D341Med (cell line): ENCODE results near the gene DBF4B.
A peak's percentile ranks its signal among the peaks of the same experiment; 100 is the strongest.
"Not testable (repeated sequence)": the region's sequence is repeated elsewhere in the genome, so short reads cannot be mapped to it uniquely, and the experiment has no call there.

Source experiments
- DNase-seq: peaks from one replicate; pipeline ENCODE4 v3.0.0; 2012; ENCODE audit warnings: low spot score

The DBF4B gene, protein sequence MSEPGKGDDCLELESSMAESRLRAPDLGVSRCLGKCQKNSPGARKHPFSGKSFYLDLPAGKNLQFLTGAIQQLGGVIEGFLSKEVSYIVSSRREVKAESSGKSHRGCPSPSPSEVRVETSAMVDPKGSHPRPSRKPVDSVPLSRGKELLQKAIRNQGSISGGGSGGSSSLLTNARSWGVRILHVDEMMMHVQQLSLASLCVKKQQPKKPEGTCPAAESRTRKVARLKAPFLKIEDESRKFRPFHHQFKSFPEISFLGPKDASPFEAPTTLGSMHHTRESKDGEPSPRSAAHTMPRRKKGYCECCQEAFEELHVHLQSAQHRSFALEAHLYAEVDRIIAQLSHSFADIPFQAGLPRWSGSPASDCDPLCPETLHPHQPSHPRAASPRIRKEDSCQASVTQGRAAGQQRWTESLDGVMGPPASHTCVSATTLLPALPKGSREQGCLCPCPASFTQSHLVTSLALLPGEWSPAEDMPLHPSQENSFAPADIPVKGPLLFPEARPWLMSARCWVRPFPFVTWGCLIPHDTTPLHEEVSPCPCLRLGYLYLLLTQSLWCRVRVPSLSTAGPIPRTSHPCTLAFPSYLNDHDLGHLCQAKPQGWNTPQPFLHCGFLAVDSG

GRCh38 chr17:44708401-44709263, at the start of gene DBF4B:
TSS of gene DBF4B (plus strand) at chr17:44708665. CDS start at chr17:44708821, 156 bp downstream.
- peak; percentile 92 for DNase-seq

DNA sequence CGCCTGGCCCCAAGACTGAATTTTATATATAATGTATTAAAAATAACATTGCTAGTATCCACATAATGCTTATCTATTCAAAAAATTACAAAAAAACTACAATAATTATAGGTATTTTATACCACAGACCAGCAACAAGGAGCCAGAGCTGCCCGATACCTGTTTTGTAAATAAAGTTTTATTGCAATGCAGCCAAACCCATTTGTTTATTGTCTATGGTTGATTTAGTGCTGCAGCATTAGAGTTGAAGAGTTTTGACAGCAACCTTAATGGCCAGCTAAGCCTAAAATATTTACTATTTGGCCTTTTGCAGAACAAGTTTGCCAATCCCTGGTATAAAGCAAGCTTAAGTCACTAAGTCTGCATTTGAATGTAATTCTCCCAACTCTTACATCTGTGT, 46.6 kb upstream of the DBF4B start:
- no peak for DNase-seq

- no peak for DNase-seq
These were observed 45.4 kb upstream of the DBF4B start for GRCh38 chr17:44663095-44663494.

DNA sequence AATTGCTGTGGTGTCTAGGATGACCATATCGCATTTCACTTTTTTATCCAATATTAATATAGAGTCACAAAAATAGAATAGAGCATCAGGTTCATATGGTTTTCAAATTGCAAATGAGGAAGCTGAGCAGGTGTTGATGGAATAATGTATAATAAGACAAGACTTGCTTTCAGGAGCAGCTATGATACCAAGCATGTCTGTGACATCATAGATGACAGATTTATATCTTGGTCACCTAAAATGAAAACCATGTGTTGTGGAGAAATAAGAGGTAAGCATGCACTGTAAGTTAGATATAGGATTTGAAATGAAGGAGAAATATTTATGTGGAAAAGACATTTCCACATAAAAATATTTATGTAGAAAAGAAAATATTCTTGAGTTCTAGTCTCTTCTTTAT, 43.6 kb upstream of the DBF4B start:
- DNase-seq: no peak

DNA sequence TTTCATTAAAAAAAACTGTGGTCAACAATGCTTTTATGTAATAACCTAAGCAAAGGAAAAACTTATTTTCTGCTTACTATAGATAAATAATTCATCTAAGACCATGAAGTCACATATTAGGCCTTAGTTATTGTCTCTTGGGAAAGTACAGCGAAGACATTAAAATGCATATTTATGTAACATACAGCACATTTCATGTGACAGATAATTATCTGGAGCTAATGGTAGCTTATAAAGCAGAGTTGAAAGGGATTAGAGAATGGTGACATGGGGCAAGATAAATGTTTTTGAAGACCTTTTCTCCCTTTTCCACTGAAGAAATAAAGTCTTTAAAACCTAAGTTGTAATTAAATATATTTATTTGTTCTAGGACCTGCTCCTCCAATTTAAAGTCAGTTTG, 42.5 kb upstream of the DBF4B start:
- no peak for DNase-seq

DNA sequence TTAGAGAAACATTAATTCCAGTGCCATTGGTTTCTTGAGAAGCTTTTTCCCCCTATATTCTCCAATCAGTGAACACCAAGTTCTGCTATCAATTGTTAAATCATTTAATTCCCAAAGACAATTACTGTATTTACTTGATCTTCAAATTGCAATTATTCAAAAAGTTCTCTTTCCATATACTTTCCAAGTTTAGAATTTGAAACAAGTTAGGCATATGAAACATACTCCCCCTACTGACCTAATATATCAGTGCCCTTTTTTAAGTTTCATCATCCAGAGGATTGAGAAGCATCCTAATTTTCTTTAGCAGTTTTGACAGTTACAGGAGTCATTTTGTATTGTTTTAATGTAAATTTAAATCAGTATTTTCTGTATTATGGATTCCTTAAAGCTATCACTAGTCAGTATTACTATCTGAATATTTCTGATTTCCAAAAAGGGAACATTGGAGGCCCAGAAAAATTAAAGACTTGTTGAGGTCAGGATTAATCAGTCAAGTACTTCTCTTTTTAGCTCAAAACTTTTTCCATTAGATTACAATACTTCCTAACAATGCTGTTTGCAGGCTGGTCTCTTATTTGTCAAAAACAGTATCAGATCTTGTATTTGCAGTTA, 35.9 kb upstream of the DBF4B start:
- no peak for DNase-seq

DNA sequence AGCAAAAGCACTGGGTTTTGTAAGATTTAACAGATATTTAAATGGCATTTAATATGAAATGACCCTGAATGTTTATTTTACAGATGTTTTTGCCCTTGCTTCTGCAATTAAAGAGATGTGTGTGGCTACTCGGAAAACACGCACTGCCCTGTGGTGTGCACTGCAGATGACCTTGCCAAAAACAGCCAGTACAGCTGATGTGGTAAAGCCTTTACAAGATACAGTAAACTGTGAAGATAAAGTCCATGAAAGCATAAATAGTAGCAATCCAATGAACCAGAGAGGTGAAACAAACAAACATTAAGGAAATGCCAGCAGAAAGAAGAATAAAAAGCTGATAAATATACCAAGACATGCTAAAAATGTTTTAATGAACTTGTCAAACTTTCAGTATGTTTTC, 34.6 kb upstream of the DBF4B start:
- DNase-seq: no peak

GRCh38 chr17:44677136-44677535, 31.3 kb upstream of the DBF4B start:
- DNase-seq: no peak

GRCh38 chr17:44683303-44683702, 25.2 kb upstream of the DBF4B start:
- not testable (repeated sequence) for DNase-seq

- DNase-seq: no peak
These were observed 20.7 kb upstream of the DBF4B start for GRCh38 chr17:44687756-44688155.

DNA sequence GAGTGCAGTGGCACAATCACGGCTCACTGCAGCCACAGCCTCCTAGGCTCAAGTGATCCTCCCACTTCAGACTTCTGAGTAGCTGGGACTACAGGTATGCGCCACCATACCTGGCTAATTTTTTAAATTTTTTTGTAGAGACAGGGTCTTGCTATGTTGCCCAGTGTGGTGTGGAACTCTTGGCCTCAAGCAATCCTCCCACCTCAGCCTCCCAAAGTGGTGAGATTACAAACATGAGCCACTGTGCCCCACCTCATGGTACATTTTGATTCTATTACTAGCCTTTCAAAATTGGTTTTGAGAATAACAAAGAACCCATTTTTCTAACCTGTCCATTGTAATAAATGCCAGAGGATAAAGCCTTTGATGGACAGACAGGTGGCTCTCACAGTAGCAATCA, 20.3 kb upstream of the DBF4B start:
- DNase-seq: no peak

DNA sequence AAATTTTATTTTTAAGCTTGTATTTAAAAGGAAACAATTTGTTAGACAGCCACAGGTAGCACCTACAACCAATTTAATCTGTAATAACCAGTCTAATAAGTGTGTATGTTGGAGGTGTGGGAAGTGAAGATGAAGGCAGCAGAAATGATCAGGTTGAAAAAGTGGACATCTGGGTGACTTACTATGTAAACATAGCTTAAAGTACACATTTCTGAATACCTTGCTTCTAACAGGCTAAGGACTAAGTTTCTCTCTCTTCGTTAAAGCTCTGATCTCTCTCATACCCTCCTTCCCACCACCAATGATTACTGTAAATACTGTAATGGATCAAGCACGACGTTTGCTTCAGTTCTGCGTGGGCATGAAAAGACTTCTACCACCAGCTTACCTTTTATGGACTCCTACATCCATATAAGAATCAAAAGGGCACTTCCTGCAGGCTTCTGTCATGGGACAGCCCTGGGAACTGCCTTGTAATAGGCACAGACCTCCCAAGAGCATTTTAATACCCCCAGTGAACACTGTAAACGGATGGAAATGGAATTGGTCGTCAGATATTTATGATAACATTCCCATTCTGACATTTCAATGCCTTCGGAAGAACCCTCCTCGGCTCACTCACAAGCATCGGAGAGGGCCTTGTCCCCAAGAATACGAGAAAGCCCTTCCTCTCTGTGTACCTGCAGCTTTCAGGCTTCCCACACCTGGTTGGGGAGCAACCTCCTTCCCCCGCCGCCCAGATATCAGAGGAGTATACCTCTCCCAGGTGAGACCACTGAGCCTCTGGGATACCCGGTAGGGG, 19.6 kb upstream of the DBF4B start:
- no peak for DNase-seq

GRCh38 chr17:44689477-44690217, 18.8 kb upstream of the DBF4B start, which contains the start of gene CCDC43:
TSS of gene CCDC43 (minus strand) at chr17:44689776. CDS start at chr17:44689753, 23 bp downstream.
- DNase-seq: peak; percentile 99

DNA sequence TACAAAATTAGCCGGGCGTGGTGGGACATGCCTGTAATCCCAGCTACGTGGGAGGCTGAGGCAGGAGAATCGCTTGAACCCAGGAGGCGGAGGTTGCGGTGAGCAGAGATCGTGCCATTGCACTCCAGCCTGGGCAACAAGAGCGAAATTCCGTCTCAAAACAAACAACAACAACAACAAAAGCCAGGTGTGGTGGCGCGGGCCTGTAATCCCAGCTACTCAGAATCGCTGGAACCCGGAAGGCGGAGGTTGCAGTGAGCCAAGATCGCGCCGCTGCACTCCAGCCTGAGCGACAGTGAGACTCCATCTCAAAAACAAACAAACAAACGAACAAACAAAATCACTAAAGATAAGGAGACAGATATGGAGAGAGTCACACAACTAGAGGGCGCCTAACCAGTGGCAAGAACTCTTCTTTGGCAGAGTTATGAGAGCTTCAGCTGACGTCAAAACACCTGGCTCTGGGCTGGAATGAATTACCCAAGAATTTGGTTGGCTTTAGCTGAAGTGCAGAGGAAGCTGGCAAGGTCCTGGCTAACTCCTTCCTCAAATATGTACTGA, 17.6 kb upstream of the DBF4B start:
- not testable (repeated sequence) for DNase-seq

DNA sequence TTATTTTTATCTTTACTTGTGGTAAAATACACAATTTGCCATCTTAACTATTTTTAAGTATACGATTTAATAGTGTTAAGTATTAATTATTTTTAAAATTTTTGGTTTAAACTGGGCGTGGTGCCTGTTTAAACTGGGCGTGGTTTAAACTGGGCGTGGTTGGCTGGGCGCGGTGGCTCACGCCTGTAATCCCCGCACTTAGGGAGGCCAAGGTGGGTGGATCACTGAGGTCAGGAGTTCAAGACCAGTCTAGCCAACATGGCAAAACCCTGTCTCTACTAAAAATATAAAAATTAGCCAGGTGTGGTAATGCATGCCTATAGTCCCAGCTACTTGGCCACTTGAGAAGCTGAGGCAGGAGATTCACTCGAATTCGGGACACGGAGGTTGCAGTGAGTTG, 14.9 kb upstream of the DBF4B start:
- DNase-seq: no peak

GRCh38 chr17:44700288-44700687, 8.2 kb upstream of the DBF4B start:
- not testable (repeated sequence) for DNase-seq

DNA sequence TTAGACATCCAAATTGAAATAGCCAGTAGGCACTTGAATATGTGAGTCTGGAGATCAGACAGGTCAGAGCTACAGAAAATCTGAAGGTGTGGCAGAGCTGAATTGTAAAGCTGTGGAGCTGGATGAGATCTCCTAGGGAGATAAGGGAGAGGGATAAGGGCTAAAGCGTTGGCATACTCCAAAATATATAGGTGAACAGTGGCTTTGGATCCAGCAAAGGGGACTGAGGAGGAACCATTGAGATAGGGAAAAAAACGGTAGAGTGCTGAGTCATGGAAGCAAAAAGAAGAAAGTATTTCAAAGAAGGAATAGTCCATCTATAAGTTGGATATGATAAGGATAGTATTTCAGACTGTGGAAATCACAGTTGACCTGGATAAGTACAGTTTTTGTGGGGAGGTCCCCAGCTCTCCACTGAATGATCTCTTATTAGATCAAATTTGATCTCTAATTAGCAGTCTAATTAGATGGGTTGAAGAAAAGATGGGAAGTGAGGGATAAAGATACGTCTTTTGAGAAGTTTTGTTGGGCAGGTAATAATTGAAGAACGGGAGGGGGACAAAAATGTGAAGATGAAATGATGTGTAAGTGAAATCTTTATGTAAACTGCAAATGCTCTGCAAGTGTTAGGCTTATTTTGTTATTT, 587 bp upstream of the DBF4B start:
- no peak for DNase-seq

DNA sequence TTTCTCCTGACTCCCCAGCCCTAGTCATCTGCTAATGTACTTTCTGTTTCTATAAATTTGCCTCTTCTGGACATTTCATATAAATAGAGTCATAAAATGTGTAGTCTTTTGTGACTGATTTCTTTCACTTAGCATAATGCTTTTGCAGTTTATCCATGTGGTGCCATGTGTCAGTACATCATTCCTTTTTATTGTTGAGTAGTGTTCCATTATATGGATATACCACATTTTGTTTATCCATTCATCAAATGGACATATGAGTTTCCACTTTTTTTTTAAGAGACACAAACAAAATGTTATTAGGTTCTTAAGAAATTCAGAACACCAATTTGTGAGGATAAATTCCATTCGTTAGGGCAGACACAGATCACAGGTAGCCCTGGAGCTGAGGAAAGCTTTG, 11.0 kb downstream of the DBF4B start:
- no peak for DNase-seq

- no peak for DNase-seq
These were observed 13.8 kb downstream of the DBF4B start for GRCh38 chr17:44722254-44722653.

- not testable (repeated sequence) for DNase-seq
These were observed 17.7 kb downstream of the DBF4B start for GRCh38 chr17:44726121-44726520.
